Spleen (tissue), 7 donors: ENCODE measurements around the gene CDA.

Source experiments
- POLR2A ChIP-seq, 3 donors: fragments of 450-650 bp; IDR thresholded peaks; one replicate each; pipeline ENCODE4 v1.5.1; 2017; ENCODE audit warnings: antibody characterized with exemption in 3 of 3, mild to moderate bottlenecking in 1 of 3
- POLR2AphosphoS5 ChIP-seq, 3 donors: sonication (generic); formaldehyde crosslinking; IDR thresholded peaks; one replicate each; pipeline ENCODE4 v1.5.1; 2017; ENCODE audit warnings: antibody characterized with exemption in 3 of 3
- TF ChIP-seq, protein P1 (sequence below), 11 experiments: fragments of 200-600 bp in 7 of 11; fragments of 450-650 bp in 4 of 11; sonication (generic) in 4 of 11; IDR thresholded peaks in 8 of 11; conservative IDR thresholded peaks in 3 of 11; 1 replicate in 7 of 11; 2 replicates in 4 of 11; pipeline versions ENCODE4 v1.4.0 to v1.8.0; 2016 to 2021; ENCODE audit warnings: antibody characterized with exemption in 11 of 11, inconsistent platforms in 4 of 11, mild to moderate bottlenecking in 1 of 11
- donor health status: DM: no; HTN: no; CAD: no; lungs with moderate emphysema.
- donor health status: DM: no; HTN: no; CAD: no.
- donor health status: DM: no; HTN: no; CAD: no.

- TF ChIP-seq POLR2AphosphoS5 (IDR thresholded peaks at IDR 0.05) (no peak), POLR2A (IDR thresholded peaks at IDR 0.05) (no peak)
- TF ChIP-seq, protein P1, sequence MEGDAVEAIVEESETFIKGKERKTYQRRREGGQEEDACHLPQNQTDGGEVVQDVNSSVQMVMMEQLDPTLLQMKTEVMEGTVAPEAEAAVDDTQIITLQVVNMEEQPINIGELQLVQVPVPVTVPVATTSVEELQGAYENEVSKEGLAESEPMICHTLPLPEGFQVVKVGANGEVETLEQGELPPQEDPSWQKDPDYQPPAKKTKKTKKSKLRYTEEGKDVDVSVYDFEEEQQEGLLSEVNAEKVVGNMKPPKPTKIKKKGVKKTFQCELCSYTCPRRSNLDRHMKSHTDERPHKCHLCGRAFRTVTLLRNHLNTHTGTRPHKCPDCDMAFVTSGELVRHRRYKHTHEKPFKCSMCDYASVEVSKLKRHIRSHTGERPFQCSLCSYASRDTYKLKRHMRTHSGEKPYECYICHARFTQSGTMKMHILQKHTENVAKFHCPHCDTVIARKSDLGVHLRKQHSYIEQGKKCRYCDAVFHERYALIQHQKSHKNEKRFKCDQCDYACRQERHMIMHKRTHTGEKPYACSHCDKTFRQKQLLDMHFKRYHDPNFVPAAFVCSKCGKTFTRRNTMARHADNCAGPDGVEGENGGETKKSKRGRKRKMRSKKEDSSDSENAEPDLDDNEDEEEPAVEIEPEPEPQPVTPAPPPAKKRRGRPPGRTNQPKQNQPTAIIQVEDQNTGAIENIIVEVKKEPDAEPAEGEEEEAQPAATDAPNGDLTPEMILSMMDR (IDR thresholded peaks at IDR 0.05 in 8 of 11, conservative IDR thresholded peaks at IDR 0.05 in 3 of 11) = no peak
These were observed 14.1 kb downstream of the CDA start for GRCh38 chr1:20602851-20603450.
